HG03457 (cell line): ENCODE measurements around the gene SYT1.
A peak's percentile ranks its signal among the peaks of the same experiment; 100 is the strongest.

Experiments used
- ATAC-seq: cut with Tn5 transposase; IDR thresholded peaks from one replicate; pipeline ENCODE4 v1.9.1; 2021; ENCODE audit warnings: moderate number of reproducible peaks; ENCODE audit not compliant: unreplicated experiment

SYT1 gene

GRCh38 chr12:79380402-79380801, 515.8 kb downstream of the SYT1 start:
- ATAC-seq: no peak

- no peak for ATAC-seq
Measured at GRCh38 chr12:79381248-79382208, 517.0 kb downstream of the SYT1 start.

- ATAC-seq: no peak
Measured at GRCh38 chr12:79384551-79384950, 520.0 kb downstream of the SYT1 start.

- no peak for ATAC-seq
Measured at GRCh38 chr12:79388011-79388410, 523.4 kb downstream of the SYT1 start.

- ATAC-seq: no peak
Measured at GRCh38 chr12:79393842-79394241, 529.3 kb downstream of the SYT1 start.

- no peak for ATAC-seq
Measured at GRCh38 chr12:79397609-79398008, 533.0 kb downstream of the SYT1 start.

- no peak for ATAC-seq
Measured at GRCh38 chr12:79400481-79400880, 535.9 kb downstream of the SYT1 start.

- no peak for ATAC-seq
Measured at GRCh38 chr12:79402606-79403005, 538.0 kb downstream of the SYT1 start.

- no peak for ATAC-seq
Measured at GRCh38 chr12:79406993-79407392, 542.4 kb downstream of the SYT1 start.

- ATAC-seq: peak; percentile 88
Measured at GRCh38 chr12:79407671-79408622, 543.4 kb downstream of the SYT1 start.

GRCh38 chr12:79408689-79409088, 544.1 kb downstream of the SYT1 start:
- ATAC-seq: no peak

- ATAC-seq: no peak
Measured at GRCh38 chr12:79409562-79409961, 545.0 kb downstream of the SYT1 start.

GRCh38 chr12:79411791-79412190, 547.2 kb downstream of the SYT1 start:
- no peak for ATAC-seq

- ATAC-seq: no peak
Measured at GRCh38 chr12:79413796-79414195, 549.2 kb downstream of the SYT1 start.

GRCh38 chr12:79414252-79414651, 549.7 kb downstream of the SYT1 start:
- ATAC-seq: no peak

- no peak for ATAC-seq
Measured at GRCh38 chr12:79415321-79415720, 550.7 kb downstream of the SYT1 start.

GRCh38 chr12:79415746-79416435, 551.3 kb downstream of the SYT1 start:
- no peak for ATAC-seq

GRCh38 chr12:79420146-79420618, 555.6 kb downstream of the SYT1 start:
- no peak for ATAC-seq

- no peak for ATAC-seq
Measured at GRCh38 chr12:79421236-79421740, 556.7 kb downstream of the SYT1 start.

- no peak for ATAC-seq
Measured at GRCh38 chr12:79422060-79422812, 557.7 kb downstream of the SYT1 start.
